Astrocyte (in vitro differentiated cells and primary cell): Measurements from ENCODE around the gene LBX1.

Experiments used
- EZH2 ChIP-seq: IDR thresholded peaks from 2 replicates; pipeline ENCODE4 v1.6.1; 2012; ENCODE audit warnings: mild to moderate bottlenecking, low read length, inconsistent platforms; ENCODE audit not compliant: insufficient read depth
- TF ChIP-seq, protein P1 (sequence below): IDR thresholded peaks from 2 replicates; pipeline ENCODE4 v1.5.1; 2011; ENCODE audit warnings: low read depth, mild to moderate bottlenecking, inconsistent platforms, low read length, moderate library complexity; ENCODE audit not compliant: insufficient read depth

DNA sequence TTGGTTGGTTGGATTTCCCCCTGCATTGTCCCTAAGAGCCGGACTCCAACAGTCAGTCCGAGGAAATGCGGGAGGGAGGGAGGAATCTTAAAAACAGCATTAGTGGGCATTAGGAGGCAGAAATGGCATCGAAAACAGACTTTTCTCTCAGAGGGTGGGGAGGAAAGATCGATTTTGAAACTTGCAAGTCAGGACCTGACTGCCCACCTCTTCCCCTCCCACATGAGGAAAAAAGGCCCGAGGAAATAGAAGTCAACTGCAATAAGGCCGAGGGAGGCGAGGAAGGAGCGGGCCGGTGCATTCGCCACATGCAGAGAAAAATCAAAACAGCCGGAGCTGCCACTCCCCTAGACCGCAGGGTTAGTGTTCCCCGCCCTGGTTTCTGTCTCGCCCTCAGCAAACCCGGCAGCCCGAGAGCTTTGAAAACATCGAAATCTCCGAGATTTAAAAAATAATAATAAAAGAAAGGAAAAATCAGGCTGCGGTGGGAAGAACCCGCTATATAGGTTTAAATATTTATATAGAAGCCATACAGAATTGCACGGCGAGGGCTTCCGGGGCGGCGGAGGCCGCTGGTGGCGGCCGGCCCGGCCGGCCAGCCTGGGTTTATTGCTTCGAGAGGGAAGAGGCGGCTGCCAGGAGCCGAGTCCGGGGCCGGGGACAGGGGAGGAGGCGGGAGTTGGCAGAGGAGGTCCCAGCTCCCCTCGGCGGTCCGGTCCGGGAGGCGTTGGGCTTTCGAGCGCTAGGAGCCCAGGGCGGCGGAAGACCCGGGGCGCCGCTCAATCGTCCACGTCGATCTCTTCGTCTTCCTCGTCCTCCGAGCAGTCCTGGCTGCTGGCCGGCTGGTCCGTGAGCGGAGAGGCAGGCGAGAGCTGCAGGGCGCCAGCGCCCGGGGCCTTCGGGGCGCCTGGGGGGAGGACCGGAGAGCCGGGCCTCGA lies 2.5 kb downstream of the LBX1 start:
- TF ChIP-seq EZH2: peak; percentile 94
- TF ChIP-seq, protein P1, sequence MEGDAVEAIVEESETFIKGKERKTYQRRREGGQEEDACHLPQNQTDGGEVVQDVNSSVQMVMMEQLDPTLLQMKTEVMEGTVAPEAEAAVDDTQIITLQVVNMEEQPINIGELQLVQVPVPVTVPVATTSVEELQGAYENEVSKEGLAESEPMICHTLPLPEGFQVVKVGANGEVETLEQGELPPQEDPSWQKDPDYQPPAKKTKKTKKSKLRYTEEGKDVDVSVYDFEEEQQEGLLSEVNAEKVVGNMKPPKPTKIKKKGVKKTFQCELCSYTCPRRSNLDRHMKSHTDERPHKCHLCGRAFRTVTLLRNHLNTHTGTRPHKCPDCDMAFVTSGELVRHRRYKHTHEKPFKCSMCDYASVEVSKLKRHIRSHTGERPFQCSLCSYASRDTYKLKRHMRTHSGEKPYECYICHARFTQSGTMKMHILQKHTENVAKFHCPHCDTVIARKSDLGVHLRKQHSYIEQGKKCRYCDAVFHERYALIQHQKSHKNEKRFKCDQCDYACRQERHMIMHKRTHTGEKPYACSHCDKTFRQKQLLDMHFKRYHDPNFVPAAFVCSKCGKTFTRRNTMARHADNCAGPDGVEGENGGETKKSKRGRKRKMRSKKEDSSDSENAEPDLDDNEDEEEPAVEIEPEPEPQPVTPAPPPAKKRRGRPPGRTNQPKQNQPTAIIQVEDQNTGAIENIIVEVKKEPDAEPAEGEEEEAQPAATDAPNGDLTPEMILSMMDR: no peak
